Hepatocyte (in vitro differentiated cells): ENCODE results near the gene TMEM150C. TPM values are rescaled to one million over a fixed set of nuclear protein-coding genes. Genes with fewer than 3 reads are reported as not detected.

ENCODE experiments used
- DNase-seq: peaks from one replicate; pipeline ENCODE4 v3.0.0-alpha.2; 2016; ENCODE audit warnings: low spot score
- H2AFZ ChIP-seq: fragments of 200-600 bp; sonication (generic); 2 replicates; pipeline ENCODE4 v1.6.0; 2016; ENCODE audit warnings: antibody characterized with exemption, mild to moderate bottlenecking
- H3K27ac ChIP-seq: fragments of 200-600 bp; sonication (generic); 2 replicates; pipeline ENCODE4 v1.5.1; 2016; ENCODE audit warnings: mild to moderate bottlenecking
- H3K27me3 ChIP-seq: fragments of 200-600 bp; sonication (generic); 2 replicates; pipeline ENCODE4 v1.6.1; 2016
- H3K36me3 ChIP-seq: fragments of 200-600 bp; sonication (generic); replicated peaks from 2 replicates; pipeline ENCODE4 v1.5.1; 2016; ENCODE audit warnings: low read depth; ENCODE audit not compliant: insufficient read depth
- H3K4me1 ChIP-seq: fragments of 200-600 bp; sonication (generic); 2 replicates; pipeline ENCODE4 v1.5.1; 2016; ENCODE audit warnings: mild to moderate bottlenecking, moderate library complexity; ENCODE audit not compliant: insufficient read depth
- H3K4me2 ChIP-seq: fragments of 200-600 bp; sonication (generic); 2 replicates; pipeline ENCODE4 v1.6.0; 2016
- H3K4me3 ChIP-seq: fragments of 200-600 bp; sonication (generic); 2 replicates; pipeline ENCODE4 v1.5.1; 2016; ENCODE audit warnings: mild to moderate bottlenecking
- H3K79me2 ChIP-seq: fragments of 200-600 bp; sonication (generic); 2 replicates; pipeline ENCODE4 v1.6.0; 2017; ENCODE audit warnings: mild to moderate bottlenecking
- H3K9me2 ChIP-seq: fragments of 200-600 bp; sonication (generic); replicated peaks from 2 replicates; pipeline ENCODE4 v1.6.0; 2017; ENCODE audit warnings: mild to moderate bottlenecking; ENCODE audit not compliant: insufficient read depth
- H3K9me3 ChIP-seq: fragments of 200-600 bp; sonication (generic); 2 replicates; pipeline ENCODE4 v1.5.1; 2016; ENCODE audit warnings: low read depth, mild to moderate bottlenecking
- H4K20me1 ChIP-seq: fragments of 200-600 bp; sonication (generic); 2 replicates; pipeline ENCODE4 v1.6.0; 2016; ENCODE audit warnings: mild to moderate bottlenecking; ENCODE audit not compliant: insufficient read depth, poor library complexity, severe bottlenecking
- EZH2 ChIP-seq: fragments of 200-600 bp; sonication (generic); IDR thresholded peaks from 2 replicates; pipeline ENCODE4 v1.6.1; 2016; ENCODE audit warnings: antibody characterized with exemption, mild to moderate bottlenecking, borderline replicate concordance
- EZH2phosphoT487 ChIP-seq: fragments of 200-600 bp; sonication (generic); IDR thresholded peaks from one replicate; pipeline ENCODE4 v1.6.1; 2018; ENCODE audit warnings: antibody characterized with exemption, mild to moderate bottlenecking, low read depth, moderate library complexity; ENCODE audit not compliant: unreplicated experiment, severe bottlenecking
- WGBS: methylation state at CpG from one replicate; pipeline ENCODE4 v1.1.6; 2016; ENCODE audit warnings: low lambda C conversion rate; ENCODE audit errors: missing lambda C conversion rate; 5-methylcytosine and 5-hydroxymethylcytosine counted together
- polyA plus RNA-seq: library from polyadenylated mRNA; unstranded; fragments of >200 nt; fragmentation: Nextera tagmentation; extraction: Ambion mirVana; gene quantifications from 2 replicates; pipeline ENCODE4 v1.2.1, GENCODE V29; 2016
- total RNA-seq: library from RNA; depleted of rRNA; stranded (reverse); fragments of >200 nt; gene quantifications from 2 replicates; pipeline ENCODE4 v1.2.3, GENCODE V29; 2014
- TF ChIP-seq, protein P1 (sequence below): fragments of 200-600 bp; sonication (generic); IDR thresholded peaks from 2 replicates; pipeline ENCODE4 v1.5.1; 2016; ENCODE audit warnings: antibody characterized with exemption, mild to moderate bottlenecking; ENCODE audit not compliant: poor library complexity

Gene TMEM150C
- total and polyA plus RNA-seq, 2 experiments from 2014 or later, result 3.3 to 4.5 TPM

DNA sequence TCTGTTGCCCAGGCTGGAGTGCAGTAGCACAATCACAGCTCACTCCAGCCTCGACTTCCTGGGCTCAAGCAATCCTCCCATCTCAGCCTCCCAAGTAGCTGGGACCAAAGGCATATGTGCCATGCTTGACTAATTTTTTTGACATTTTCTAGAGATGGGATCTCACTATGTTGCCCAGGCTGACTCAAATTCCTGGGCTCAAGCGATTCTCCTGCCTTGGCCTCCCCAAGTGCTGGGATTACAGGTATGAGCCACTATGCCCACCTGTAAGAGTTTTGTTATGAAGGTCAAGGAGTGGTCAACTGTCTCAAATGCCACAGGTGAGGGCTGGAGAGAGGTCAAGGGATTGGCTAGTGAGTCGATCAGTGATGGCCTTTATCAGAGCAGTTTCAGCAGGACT is 32.5 kb downstream of the TMEM150C start:
- no peaks in the 10 kb centered on the region for H3K9me3 ChIP-seq
- no peaks in the 10 kb centered on the region for H4K20me1 ChIP-seq
- H2AFZ ChIP-seq, result no peak overlapping the region
- no peak overlapping the region for H3K4me3 ChIP-seq
- no peak for DNase-seq
- H3K4me2 ChIP-seq, result no peak overlapping the region
- H3K36me3 ChIP-seq, result no peaks in the 10 kb centered on the region
- H3K4me1 ChIP-seq, result no peaks in the 10 kb centered on the region
- no peaks in the 10 kb centered on the region for H3K27me3 ChIP-seq
- H3K27ac ChIP-seq, result no peak overlapping the region
- no peaks in the 10 kb centered on the region for H3K79me2 ChIP-seq
- 94% methylated on average over 3 of the region's 3 CpGs for WGBS
- TF ChIP-seq EZH2phosphoT487 (no peak), EZH2 (no peak)
- TF ChIP-seq, protein P1, sequence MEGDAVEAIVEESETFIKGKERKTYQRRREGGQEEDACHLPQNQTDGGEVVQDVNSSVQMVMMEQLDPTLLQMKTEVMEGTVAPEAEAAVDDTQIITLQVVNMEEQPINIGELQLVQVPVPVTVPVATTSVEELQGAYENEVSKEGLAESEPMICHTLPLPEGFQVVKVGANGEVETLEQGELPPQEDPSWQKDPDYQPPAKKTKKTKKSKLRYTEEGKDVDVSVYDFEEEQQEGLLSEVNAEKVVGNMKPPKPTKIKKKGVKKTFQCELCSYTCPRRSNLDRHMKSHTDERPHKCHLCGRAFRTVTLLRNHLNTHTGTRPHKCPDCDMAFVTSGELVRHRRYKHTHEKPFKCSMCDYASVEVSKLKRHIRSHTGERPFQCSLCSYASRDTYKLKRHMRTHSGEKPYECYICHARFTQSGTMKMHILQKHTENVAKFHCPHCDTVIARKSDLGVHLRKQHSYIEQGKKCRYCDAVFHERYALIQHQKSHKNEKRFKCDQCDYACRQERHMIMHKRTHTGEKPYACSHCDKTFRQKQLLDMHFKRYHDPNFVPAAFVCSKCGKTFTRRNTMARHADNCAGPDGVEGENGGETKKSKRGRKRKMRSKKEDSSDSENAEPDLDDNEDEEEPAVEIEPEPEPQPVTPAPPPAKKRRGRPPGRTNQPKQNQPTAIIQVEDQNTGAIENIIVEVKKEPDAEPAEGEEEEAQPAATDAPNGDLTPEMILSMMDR, result no peak
- H3K9me2 ChIP-seq, result no peaks in the 10 kb centered on the region

DNA sequence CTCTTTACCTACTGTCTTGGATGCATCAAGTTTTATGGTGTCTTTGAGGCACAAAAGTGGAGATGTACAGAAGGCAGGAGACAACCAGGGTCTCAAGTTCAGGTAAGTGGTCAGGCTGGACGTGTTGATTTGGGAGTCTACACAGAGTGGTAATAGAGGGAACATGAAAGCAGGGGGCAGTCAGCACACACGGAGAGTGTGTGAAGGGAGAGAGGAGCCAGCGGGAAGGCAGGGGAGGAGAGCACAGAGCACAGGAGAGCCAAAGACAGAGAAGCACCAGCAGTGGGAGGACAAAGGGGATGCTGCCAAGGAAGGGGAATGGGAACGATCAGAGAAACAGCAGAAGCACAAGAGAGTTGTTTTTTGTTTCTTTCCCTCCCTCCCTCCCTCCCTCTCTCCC is 32.9 kb downstream of the TMEM150C start:
- Histone ChIP-seq H4K20me1 (no peaks in the 10 kb centered on the region), H3K4me2 (no peak overlapping the region), H2AFZ (no peak overlapping the region), H3K27ac (no peak overlapping the region), H3K9me3 (no peaks in the 10 kb centered on the region), H3K79me2 (no peaks in the 10 kb centered on the region), H3K27me3 (no peaks in the 10 kb centered on the region), H3K4me1 (no peaks in the 10 kb centered on the region), H3K4me3 (no peak overlapping the region), H3K9me2 (no peaks in the 10 kb centered on the region), H3K36me3 (no peaks in the 10 kb centered on the region)
- no peak for DNase-seq
- TF ChIP-seq EZH2phosphoT487 (no peak), EZH2 (no peak)
- TF ChIP-seq, protein P1, result no peak
- 80% methylated on average over 4 of the region's 4 CpGs for WGBS

- no peaks in the 10 kb centered on the region for H3K4me1 ChIP-seq
- no peaks in the 10 kb centered on the region for H4K20me1 ChIP-seq
- no peak overlapping the region for H3K27ac ChIP-seq
- no peak for TF ChIP-seq EZH2phosphoT487
- no peak for TF ChIP-seq EZH2
- TF ChIP-seq, protein P1, result no peak
- DNase-seq, result no peak
- no peaks in the 10 kb centered on the region for H3K9me3 ChIP-seq
- H2AFZ ChIP-seq, result no peak overlapping the region
- WGBS, result 70% methylated on average over 2 of the region's 2 CpGs
- H3K79me2 ChIP-seq, result no peaks in the 10 kb centered on the region
- no peaks in the 10 kb centered on the region for H3K9me2 ChIP-seq
- no peaks in the 10 kb centered on the region for H3K36me3 ChIP-seq
- no peak overlapping the region for H3K4me2 ChIP-seq
- no peaks in the 10 kb centered on the region for H3K27me3 ChIP-seq
- H3K4me3 ChIP-seq, result no peak overlapping the region
Observed at GRCh38 chr4:82528074-82528473, 33.7 kb downstream of the TMEM150C start.
